H1 (cell line): Measurements from ENCODE around the gene SLC25A24. TPM values are rescaled to one million over a fixed set of nuclear protein-coding genes. Genes with fewer than 3 reads are reported as not detected.

Experiments used
- CTCF ChIA-PET: fragments of 300-600 bp; sonication (Branson Sonifier 250); formaldehyde crosslinking; loops from one replicate; lab custom pipeline; 2021; ENCODE audit not compliant: partially characterized antibody; lab: Charles Lee
- POLR2A ChIA-PET: fragments of 300-600 bp; sonication (Branson Sonifier 250); formaldehyde crosslinking; loops from one replicate; lab custom pipeline; 2021; ENCODE audit warnings: inconsistent platforms; ENCODE audit not compliant: partially characterized antibody; lab: Charles Lee
- DNase-seq, 2 experiments: peaks; one replicate each; pipeline versions ENCODE4 v3.0.0 to v3.0.0-alpha.2; 2010 to 2022; ENCODE audit warnings: low spot score in 2 of 2, low read depth in 1 of 2, mixed read lengths in 1 of 2
- FAIRE-seq: peaks from 2 replicates; lab custom pipeline; 2011; peaks lifted over from hg19 to GRCh38; lab: Jason Lieb, UNC
- H2AFZ ChIP-seq: 2 replicates; pipeline ENCODE4 v1.8.1; 2012; ENCODE audit warnings: low read length, inconsistent platforms
- H2AK5ac ChIP-seq: 2 replicates; pipeline ENCODE4 v1.6.1; 2013; ENCODE audit warnings: low read depth, low read length
- H2BK120ac ChIP-seq: replicated peaks from 2 replicates; pipeline ENCODE3; 2013; ENCODE audit warnings: low read depth, low read length, inconsistent platforms
- H2BK12ac ChIP-seq: 2 replicates; pipeline ENCODE4 v1.6.1; 2013; ENCODE audit warnings: low read depth, low read length
- H2BK15ac ChIP-seq: 2 replicates; pipeline ENCODE4 v1.6.1; 2013; ENCODE audit warnings: low read length
- H2BK20ac ChIP-seq: 2 replicates; pipeline ENCODE4 v1.6.1; 2013; ENCODE audit warnings: low read length
- H2BK5ac ChIP-seq: 2 replicates; pipeline ENCODE4 v1.6.1; 2013; ENCODE audit warnings: low read depth, low read length
- H3K14ac ChIP-seq: 2 replicates; pipeline ENCODE4 v1.6.1; 2013; ENCODE audit warnings: inconsistent platforms; ENCODE audit not compliant: insufficient read length
- H3K18ac ChIP-seq: 2 replicates; pipeline ENCODE4 v1.6.1; 2013; ENCODE audit warnings: low read length; ENCODE audit errors: extremely low read depth
- H3K23ac ChIP-seq: 2 replicates; pipeline ENCODE4 v1.6.1; 2013; ENCODE audit warnings: inconsistent platforms; ENCODE audit not compliant: insufficient read length
- H3K23me2 ChIP-seq: 2 replicates; pipeline ENCODE4 v1.6.1; 2013; ENCODE audit warnings: low read depth, low read length
- H3K27ac ChIP-seq: 2 replicates; pipeline ENCODE4 v1.6.1; 2011; ENCODE audit warnings: low read depth, low read length, inconsistent platforms
- H3K27me3 ChIP-seq, 4 experiments: replicated peaks in 1 of 4; 1 replicate in 1 of 4; 2 replicates in 3 of 4; pipeline versions ENCODE4 v1.6.1 to v1.8.1; 2011 to 2013; ENCODE audit warnings: low read length in 3 of 4, mild to moderate bottlenecking in 3 of 4, inconsistent platforms in 2 of 4, mixed read lengths in 2 of 4, moderate library complexity in 1 of 4; ENCODE audit not compliant: control insufficient read depth in 3 of 4, insufficient read depth in 3 of 4; ENCODE audit errors: extremely low read depth in 1 of 4
- H3K36me3 ChIP-seq, 4 experiments: 2 replicates each; pipeline versions ENCODE4 v1.6.1 to v1.8.1; 2011 to 2013; ENCODE audit warnings: mild to moderate bottlenecking in 4 of 4, low read length in 3 of 4, moderate library complexity in 2 of 4, control low read depth in 1 of 4, inconsistent platforms in 1 of 4; ENCODE audit not compliant: insufficient read depth in 4 of 4, control insufficient read depth in 2 of 4
- H3K4ac ChIP-seq: replicated peaks from 2 replicates; pipeline ENCODE3; 2013; ENCODE audit warnings: low read length, low read depth, mixed read lengths, inconsistent platforms; ENCODE audit not compliant: insufficient read length
- H3K4me1 ChIP-seq, 4 experiments: replicated peaks in 1 of 4; 1 replicate in 1 of 4; 2 replicates in 3 of 4; pipeline versions ENCODE4 v1.6.1 to v1.8.1; 2011 to 2013; ENCODE audit warnings: low read length in 3 of 4, inconsistent platforms in 2 of 4, mixed read lengths in 1 of 4; ENCODE audit not compliant: insufficient read depth in 4 of 4, control insufficient read depth in 3 of 4
- H3K4me2 ChIP-seq, 2 experiments: 2 replicates each; pipeline versions ENCODE4 v1.6.1 to v1.8.1; 2011 to 2013; ENCODE audit warnings: low read depth in 2 of 2, low read length in 2 of 2, control low read depth in 1 of 2, inconsistent platforms in 1 of 2, mild to moderate bottlenecking in 1 of 2; ENCODE audit not compliant: insufficient read depth in 1 of 2
- H3K4me3 ChIP-seq, 4 experiments: fragments of 200-600, 300-600 bp in 1 of 4; sonication (generic), shearing (Covaris generic), sonication (Bioruptor Twin) in 1 of 4; 2 replicates each; pipeline versions ENCODE4 v1.5.1 to v1.8.1; 2011 to 2016; ENCODE audit warnings: low read length in 4 of 4, low read depth in 3 of 4, control low read depth in 2 of 4, inconsistent platforms in 2 of 4, mild to moderate bottlenecking in 2 of 4, mixed read lengths in 1 of 4, moderate library complexity in 1 of 4; ENCODE audit not compliant: insufficient read depth in 2 of 4; ENCODE audit errors: extremely low read depth in 1 of 4
- H3K56ac ChIP-seq: replicated peaks from 2 replicates; pipeline ENCODE3; 2013; ENCODE audit warnings: low read depth, mild to moderate bottlenecking, mixed read lengths, low read length, inconsistent platforms; ENCODE audit not compliant: insufficient read length
- H3K79me1 ChIP-seq: 2 replicates; pipeline ENCODE4 v1.6.1; 2013; ENCODE audit warnings: low read depth, low read length, control low read depth
- H3K79me2 ChIP-seq, 2 experiments: 2 replicates each; pipeline versions ENCODE4 v1.6.1 to v1.8.1; 2012 to 2013; ENCODE audit warnings: low read length in 2 of 2, mild to moderate bottlenecking in 2 of 2, inconsistent platforms in 1 of 2; ENCODE audit not compliant: insufficient read depth in 2 of 2, control insufficient read depth in 1 of 2
- H3K9ac ChIP-seq, 4 experiments: replicated peaks in 1 of 4; 1 replicate in 1 of 4; 2 replicates in 3 of 4; pipeline versions ENCODE4 v1.6.1 to v1.8.1; 2011 to 2013; ENCODE audit warnings: low read depth in 3 of 4, low read length in 3 of 4, control low read depth in 2 of 4, mild to moderate bottlenecking in 2 of 4, moderate library complexity in 2 of 4, inconsistent platforms in 1 of 4; ENCODE audit errors: extremely low read depth in 1 of 4
- H3K9me3 ChIP-seq, 2 experiments: 2 replicates each; pipeline versions ENCODE4 v1.6.1 to v1.8.1; 2012 to 2013; ENCODE audit warnings: mild to moderate bottlenecking in 2 of 2, moderate library complexity in 2 of 2, control low read depth in 1 of 2, inconsistent platforms in 1 of 2, low read depth in 1 of 2, low read length in 1 of 2, mixed read lengths in 1 of 2; ENCODE audit not compliant: insufficient read depth in 2 of 2
- H4K20me1 ChIP-seq, 2 experiments: replicated peaks in 1 of 2; 2 replicates each; pipeline versions ENCODE3 to v1.8.1; 2011 to 2013; ENCODE audit warnings: inconsistent platforms in 2 of 2, low read length in 2 of 2, mild to moderate bottlenecking in 1 of 2; ENCODE audit not compliant: insufficient read depth in 2 of 2, control insufficient read depth in 1 of 2
- H4K5ac ChIP-seq: 2 replicates; pipeline ENCODE4 v1.6.1; 2013; ENCODE audit warnings: low read length, low read depth, mixed read lengths, inconsistent platforms; ENCODE audit not compliant: insufficient read length
- H4K8ac ChIP-seq: 2 replicates; pipeline ENCODE4 v1.8.0; 2013; ENCODE audit warnings: mild to moderate bottlenecking, moderate library complexity, low read length, inconsistent platforms; ENCODE audit not compliant: insufficient read depth; ENCODE audit errors: extremely low read depth
- H4K91ac ChIP-seq: replicated peaks from 2 replicates; pipeline ENCODE3; 2013; ENCODE audit warnings: low read length, mixed read lengths, inconsistent platforms; ENCODE audit not compliant: insufficient read length
- CBX5 ChIP-seq: fragments of 300-800, 300-1000 bp; sonication (generic); IDR thresholded peaks from 2 replicates; pipeline ENCODE4 v1.7.1; 2016; ENCODE audit warnings: antibody characterized with exemption, low read length, low read depth
- CHD1 ChIP-seq: IDR thresholded peaks from 2 replicates; pipeline ENCODE4 v1.6.1; 2012; ENCODE audit warnings: low read depth, low read length, improper control_type of control experiment
- GABPA ChIP-seq: IDR thresholded peaks from 2 replicates; pipeline ENCODE4 v1.6.1; 2011; ENCODE audit warnings: mild to moderate bottlenecking, low read length, moderate library complexity, borderline replicate concordance; ENCODE audit not compliant: insufficient read depth
- HDAC6 ChIP-seq: IDR thresholded peaks from one replicate; pipeline ENCODE4 v1.7.1; 2012; ENCODE audit warnings: low read depth, mild to moderate bottlenecking, inconsistent platforms, low read length, moderate library complexity
- KDM4A ChIP-seq: IDR thresholded peaks from one replicate; pipeline ENCODE4 v1.7.1; 2012; ENCODE audit warnings: low read depth, mild to moderate bottlenecking, moderate library complexity, low read length, inconsistent platforms; ENCODE audit not compliant: severe bottlenecking
- MAX ChIP-seq: IDR thresholded peaks from 2 replicates; pipeline ENCODE4 v1.6.1; 2012; ENCODE audit warnings: inconsistent platforms
- NRF1 ChIP-seq: IDR thresholded peaks from 2 replicates; pipeline ENCODE4 v1.6.1; 2011; ENCODE audit warnings: mild to moderate bottlenecking, low read depth, low read length, improper control_type of control experiment
- PHF8 ChIP-seq: fragments of 200-600 bp; sonication (generic); conservative IDR thresholded peaks from 2 replicates; pipeline ENCODE4 v1.7.1; 2012; ENCODE audit warnings: low read depth, mild to moderate bottlenecking, inconsistent platforms, low read length, moderate library complexity
- RBBP5 ChIP-seq: IDR thresholded peaks from 2 replicates; pipeline ENCODE4 v1.7.1; 2012; ENCODE audit warnings: low read depth, mild to moderate bottlenecking, inconsistent platforms, low read length, moderate library complexity, borderline replicate concordance
- SP4 ChIP-seq: IDR thresholded peaks from 2 replicates; pipeline ENCODE4 v1.6.1; 2012; ENCODE audit warnings: low read length, inconsistent platforms
- TCF12 ChIP-seq: IDR thresholded peaks from 2 replicates; pipeline ENCODE4 v1.6.1; 2011; ENCODE audit warnings: low read depth, mild to moderate bottlenecking, low read length
- WGBS, 2 experiments: shearing (Covaris generic) in 1 of 2; methylation state at CpG; one replicate each; pipeline versions ENCODE4 v1.1.6 to v1.1.7; 2013 to 2015; ENCODE audit warnings: low lambda C conversion rate in 2 of 2, mixed read lengths in 2 of 2, inconsistent platforms in 1 of 2, low coverage in 1 of 2, missing lambda C conversion rate in 1 of 2; ENCODE audit not compliant: insufficient replicate concordance in 2 of 2, insufficient coverage in 1 of 2, insufficient read length in 1 of 2; ENCODE audit errors: extremely low coverage in 1 of 2, missing lambda C conversion rate in 1 of 2; 5-methylcytosine and 5-hydroxymethylcytosine counted together
- polyA plus RNA-seq, 7 experiments: library from polyadenylated mRNA; depleted of rRNA in 3 of 7; stranded (reverse) in 5 of 7; unstranded in 2 of 7; fragments of >200 nt in 5 of 7; fragments of 200-250 nt in 2 of 7; gene quantifications; 1 replicate in 5 of 7; 2 replicates in 1 of 7; 4 replicates in 1 of 7; pipeline versions ENCODE4 v1.2.1 to v1.2.3, GENCODE V29; 2011 to 2013; ENCODE audit warnings: missing spikeins in 2 of 7, mixed read lengths in 2 of 7
- total RNA-seq: library from RNA; stranded (reverse); fragmentation: NEBNext Ultra II Directional; extraction: Animal tissue kit (Norgen Biotek cat#: 25700); gene quantifications from 2 replicates; pipeline ENCODE4 v1.2.1, GENCODE V29; 2021

Gene SLC25A24
- total and polyA plus RNA-seq, 2 of the 8 experiments (the other 6 are each of a cell fraction or from before 2014, with no cell fraction given) = 13.6 to 40.6 TPM

- no peak overlapping the region for H2BK15ac ChIP-seq
- no peak overlapping the region for H3K4me3 ChIP-seq
- FAIRE-seq = no peak
- no peak overlapping the region for H3K27ac ChIP-seq
- H2BK5ac ChIP-seq = no peak overlapping the region
- no peak overlapping the region for H2BK12ac ChIP-seq
- H3K56ac ChIP-seq = no peak overlapping the region
- no peaks in the 10 kb centered on the region for H3K79me1 ChIP-seq
- no peak overlapping the region for H4K8ac ChIP-seq
- POLR2A ChIA-PET = no interaction called here
- no peak overlapping the region for H2BK120ac ChIP-seq
- H2AFZ ChIP-seq = no peak overlapping the region
- no peak overlapping the region for H4K91ac ChIP-seq
- no peaks in the 10 kb centered on the region for H3K23me2 ChIP-seq
- H3K9me3 ChIP-seq = no peaks in the 10 kb centered on the region
- CTCF ChIA-PET = interaction anchor here (1.0 to 1.4 kb wide), 2 partner anchors 13 to 19 kb away, joined by 3 to 5 read pairs; no protein-coding TSS in a partner anchor
- no peak overlapping the region for H3K18ac ChIP-seq
- H3K23ac ChIP-seq = no peak overlapping the region
- H3K79me2 ChIP-seq = no peaks in the 10 kb centered on the region
- H3K27me3 ChIP-seq = no peaks in the 10 kb centered on the region
- H3K14ac ChIP-seq = no peak overlapping the region
- DNase-seq = no peak
- H2BK20ac ChIP-seq = no peak overlapping the region
- H3K36me3 ChIP-seq = no peaks in the 10 kb centered on the region; a peak in 1 of 8 replicates
- no peaks in the 10 kb centered on the region for H3K4me1 ChIP-seq
- no peak overlapping the region for H4K5ac ChIP-seq
- 83% methylated on average over 1 of the region's 1 CpG; no CpG with 5 or more reads in 1 of the 2 experiments for WGBS, 2 experiments
- no peak overlapping the region for H3K4me2 ChIP-seq
- H2AK5ac ChIP-seq = no peak overlapping the region
- no peak overlapping the region for H3K9ac ChIP-seq
- no peaks in the 10 kb centered on the region for H4K20me1 ChIP-seq
- no peak overlapping the region for H3K4ac ChIP-seq
- TF ChIP-seq KDM4A (no peak), PHF8 (no peak), NRF1 (no peak), GABPA (no peak), RBBP5 (no peak), TCF12 (no peak), HDAC6 (no peak), SP4 (no peak), CBX5 (no peak), CHD1 (no peak), MAX (no peak)
Observed at GRCh38 chr1:108106775-108107174, 93.4 kb downstream of the SLC25A24 start.
